Adrenal gland (tissue), 5 donors: ENCODE measurements around the gene DNAAF2.

Source experiments
- CTCF ChIP-seq, 6 experiments: fragments of 450-650 bp in 4 of 6; fragments of 200-600 bp in 2 of 6; sonication (generic) in 1 of 6; IDR thresholded peaks; 1 replicate in 5 of 6; 2 replicates in 1 of 6; pipeline versions ENCODE4 v1.5.1 to v1.8.0; 2016 to 2021; ENCODE audit warnings: antibody characterized with exemption in 6 of 6, mild to moderate bottlenecking in 2 of 6, moderate library complexity in 1 of 6
- POLR2A ChIP-seq, 2 donors: fragments of 450-650 bp; IDR thresholded peaks; one replicate each; pipeline ENCODE4 v1.6.1; 2017; ENCODE audit warnings: antibody characterized with exemption in 2 of 2, mild to moderate bottlenecking in 2 of 2, moderate library complexity in 1 of 2
- donor health status: DM: no; HTN: no; CAD: no.

GRCh38 chr14:49679271-49679670 lies 44.2 kb upstream of the DNAAF2 start:
- TF ChIP-seq CTCF (IDR thresholded peaks at IDR 0.05) (no peak), POLR2A (IDR thresholded peaks at IDR 0.05) (no peak)
